GM21576 (cell line): ENCODE measurements around the gene ANKRD36C.
"Not testable (repeated sequence)": the region's sequence is repeated elsewhere in the genome, so short reads cannot be mapped to it uniquely, and the experiment has no call there.

Experiments used
- ATAC-seq: cut with Tn5 transposase; IDR thresholded peaks from one replicate; pipeline ENCODE4 v1.9.1; 2021; ENCODE audit warnings: mild to moderate bottlenecking, moderate library complexity; ENCODE audit not compliant: unreplicated experiment

The ANKRD36C gene

GRCh38 chr2:95991351-95992094, at the start of gene ANKRD36C:
ANKRD36C (minus strand) TSS chr2:95991824; CDS start chr2:95991708, 116 bp downstream.
- peak; percentile 91 for ATAC-seq

- ATAC-seq: not testable (repeated sequence)
Measured at GRCh38 chr2:96035554-96035953, 43.9 kb upstream of the ANKRD36C start.

- ATAC-seq: not testable (repeated sequence)
Measured at GRCh38 chr2:96034792-96035191, 43.2 kb upstream of the ANKRD36C start, which contains the start of gene GPAT2. GPAT2 (minus strand) TSS chr2:96034916; CDS start chr2:96032359, 2,557 bp downstream.

GRCh38 chr2:96033997-96034396, 42.4 kb upstream of the ANKRD36C start:
- not testable (repeated sequence) for ATAC-seq

GRCh38 chr2:96027725-96028325, 36.2 kb upstream of the ANKRD36C start:
- ATAC-seq: not testable (repeated sequence)

- not testable (repeated sequence) for ATAC-seq
Measured at GRCh38 chr2:96025755-96026154, 34.1 kb upstream of the ANKRD36C start.

- ATAC-seq: no peak
Measured at GRCh38 chr2:96025194-96025492, 33.5 kb upstream of the ANKRD36C start.

- ATAC-seq: no peak
Measured at GRCh38 chr2:96024336-96025193, 32.9 kb upstream of the ANKRD36C start.

GRCh38 chr2:96023701-96024100, 32.1 kb upstream of the ANKRD36C start:
- ATAC-seq: not testable (repeated sequence)

GRCh38 chr2:96022701-96023447, 31.2 kb upstream of the ANKRD36C start:
- ATAC-seq: peak; percentile 74

- ATAC-seq: not testable (repeated sequence)
Measured at GRCh38 chr2:96022126-96022525, 30.5 kb upstream of the ANKRD36C start.

- ATAC-seq: not testable (repeated sequence)
Measured at GRCh38 chr2:96021142-96021541, 29.5 kb upstream of the ANKRD36C start.

- not testable (repeated sequence) for ATAC-seq
Measured at GRCh38 chr2:96019909-96020590, 28.4 kb upstream of the ANKRD36C start.

- not testable (repeated sequence) for ATAC-seq
Measured at GRCh38 chr2:96016321-96016720, 24.7 kb upstream of the ANKRD36C start.

GRCh38 chr2:96012792-96013264, 21.2 kb upstream of the ANKRD36C start:
- ATAC-seq: not testable (repeated sequence)

- not testable (repeated sequence) for ATAC-seq
Measured at GRCh38 chr2:96012086-96012791, 20.6 kb upstream of the ANKRD36C start.

GRCh38 chr2:96011129-96011455, 19.5 kb upstream of the ANKRD36C start:
- ATAC-seq: peak; percentile 26

- peak; percentile 94 for ATAC-seq
Measured at GRCh38 chr2:96010320-96011128, 18.9 kb upstream of the ANKRD36C start.

GRCh38 chr2:96009833-96010232, 18.2 kb upstream of the ANKRD36C start:
- not testable (repeated sequence) for ATAC-seq
